HepG2 (cell line): ENCODE measurements around the gene ROBO2. TPM values are rescaled to one million over a fixed set of nuclear protein-coding genes. Genes with fewer than 3 reads are reported as not detected.

Source experiments
- DNMT1 ChIP-seq: sonication (generic); formaldehyde crosslinking; IDR thresholded peaks from 2 replicates; pipeline ENCODE4 v1.5.1; 2020; ENCODE audit warnings: mild to moderate bottlenecking, missing genetic modification reagents
- GLMP ChIP-seq: sonication (generic); formaldehyde crosslinking; IDR thresholded peaks from 2 replicates; pipeline ENCODE4 v1.9.0; 2021; ENCODE audit warnings: missing genetic modification reagents, mild to moderate bottlenecking, borderline replicate concordance
- TFDP1 ChIP-seq: IDR thresholded peaks from 2 replicates; pipeline ENCODE4 v1.6.1; 2016; ENCODE audit warnings: missing compliant biosample characterization, missing genetic modification reagents, borderline replicate concordance
- TRIM22 ChIP-seq: fragments of 450-650 bp; IDR thresholded peaks from 2 replicates; pipeline ENCODE4 v1.6.1; 2017
- USF2 ChIP-seq, 2 experiments: sonication (generic) in 1 of 2; formaldehyde crosslinking in 1 of 2; IDR thresholded peaks; 2 replicates each; pipeline versions ENCODE4 v1.5.1 to v1.6.1; 2011 to 2020; ENCODE audit warnings: borderline replicate concordance in 1 of 2, low read depth in 1 of 2, low read length in 1 of 2, mild to moderate bottlenecking in 1 of 2, missing genetic modification reagents in 1 of 2, moderate library complexity in 1 of 2
- ZFX ChIP-seq: sonication (generic); formaldehyde crosslinking; IDR thresholded peaks from 2 replicates; pipeline ENCODE4 v1.4.0; 2020; ENCODE audit warnings: mild to moderate bottlenecking, low read depth, missing genetic modification reagents, moderate library complexity
- ZNF275 ChIP-seq: sonication (generic); formaldehyde crosslinking; IDR thresholded peaks from 2 replicates; pipeline ENCODE4 v1.8.0; 2022; ENCODE audit warnings: missing genetic modification reagents, mild to moderate bottlenecking, inconsistent platforms, borderline replicate concordance
- ZNF335 ChIP-seq: sonication (generic); formaldehyde crosslinking; IDR thresholded peaks from 2 replicates; pipeline ENCODE4 v1.4.0; 2020; ENCODE audit warnings: missing genetic modification reagents
- ZNF660 ChIP-seq: sonication (generic); formaldehyde crosslinking; IDR thresholded peaks from 2 replicates; pipeline ENCODE4 v1.5.1; 2020; ENCODE audit warnings: mild to moderate bottlenecking, low read depth, missing genetic modification reagents, borderline replicate concordance
- ZNF740 ChIP-seq: sonication (generic); formaldehyde crosslinking; IDR thresholded peaks from 2 replicates; pipeline ENCODE4 v1.4.0; 2020; ENCODE audit warnings: missing genetic modification reagents
- polyA plus RNA-seq, 8 experiments: library from polyadenylated mRNA; depleted of rRNA in 3 of 8; stranded (reverse) in 7 of 8; unstranded in 1 of 8; fragments of >200 nt; fragmentation: Illumina TruSeq in 4 of 8; extraction: Trizol in 4 of 8; gene quantifications; 2 replicates each; pipeline versions ENCODE4 v1.2.1 to v1.2.3, GENCODE V29; 2011 to 2016; ENCODE audit warnings: low read depth in 4 of 8, missing spikeins in 1 of 8, mixed read lengths in 1 of 8; ENCODE audit not compliant: insufficient read depth in 1 of 8
- total RNA-seq, 5 experiments: library from RNA; depleted of rRNA; stranded (reverse); fragments of >200 nt; fragmentation: Illumina TruSeq; extraction: Trizol; gene quantifications; 2 replicates each; pipeline ENCODE4 v1.2.3, GENCODE V29; 2016; ENCODE audit warnings: low read depth in 1 of 5

The ROBO2 gene
- total and polyA plus RNA-seq, 2 of the 13 experiments (the other 11 are each of a cell fraction or from before 2014, with no cell fraction given), result not detected

GRCh38 chr3:77571971-77572715 lies 532.2 kb downstream of the ROBO2 start (continued):
- no peak for TF ChIP-seq ZFX
- TF ChIP-seq GLMP (CRISPR knock-in tag), result no peak
- no peak for TF ChIP-seq TFDP1 (CRISPR knock-in tag)
- TF ChIP-seq ZNF660, result no peak
- TF ChIP-seq TRIM22, result no peak
- TF ChIP-seq ZNF275 (CRISPR knock-in tag), result no peak
- no peak for TF ChIP-seq ZNF335 (CRISPR knock-in tag)
- no peak for TF ChIP-seq ZNF740
- no peak for TF ChIP-seq USF2 (IDR thresholded peaks at IDR 0.05; ENCODE audit: low read depth, low read length)
- no peak for TF ChIP-seq USF2 (CRISPR knock-in tag; IDR thresholded peaks at IDR 0.05; ENCODE audit: borderline replicate concordance)
- no peak for TF ChIP-seq DNMT1 (CRISPR knock-in tag)
- TF ChIP-seq, all 625 proteins: peak for 0
